NT2/D1 (cell line): ENCODE measurements around the gene AGPAT3.

Source experiments
- DNase-seq: peaks from one replicate; pipeline ENCODE4 v3.0.0-alpha.2; 2011; ENCODE audit warnings: low read depth, low spot score
- H3K27me3 ChIP-seq: 2 replicates; pipeline ENCODE4 v1.6.0; 2011; ENCODE audit warnings: mild to moderate bottlenecking; ENCODE audit not compliant: insufficient read length, insufficient read depth
- H3K36me3 ChIP-seq: 2 replicates; pipeline ENCODE4 v1.6.1; 2011; ENCODE audit warnings: mild to moderate bottlenecking, low read length, mixed read lengths; ENCODE audit not compliant: insufficient read depth, insufficient read length
- H3K4me1 ChIP-seq: 2 replicates; pipeline ENCODE4 v1.5.1; 2011; ENCODE audit not compliant: insufficient read depth, insufficient read length
- H3K4me3 ChIP-seq: 2 replicates; pipeline ENCODE4 v1.5.1; 2011; ENCODE audit warnings: low read depth; ENCODE audit not compliant: insufficient read length
- H3K9ac ChIP-seq: 2 replicates; pipeline ENCODE4 v1.6.0; 2011; ENCODE audit warnings: low read depth; ENCODE audit not compliant: insufficient read length
- H3K9me3 ChIP-seq: 2 replicates; pipeline ENCODE4 v1.5.1; 2011; ENCODE audit warnings: mild to moderate bottlenecking, low read length; ENCODE audit not compliant: insufficient read depth
- SUZ12 ChIP-seq: IDR thresholded peaks from 2 replicates; pipeline ENCODE4 v1.6.1; 2011; ENCODE audit not compliant: insufficient read length, insufficient read depth; ENCODE audit errors: extremely low read depth
- YY1 ChIP-seq: IDR thresholded peaks from 2 replicates; pipeline ENCODE4 v1.6.1; 2011; ENCODE audit not compliant: insufficient read length, insufficient read depth
- ZNF274 ChIP-seq: IDR thresholded peaks from 2 replicates; pipeline ENCODE4 v1.6.1; 2011; ENCODE audit warnings: mild to moderate bottlenecking, low read depth, low read length

Gene AGPAT3

GRCh38 chr21:43881283-43881682 is 16.3 kb downstream of the AGPAT3 start:
- DNase-seq: no peak
- H3K27me3 ChIP-seq: no peaks in the 10 kb centered on the region
- H3K9ac ChIP-seq: no peak overlapping the region
- H3K36me3 ChIP-seq: peaks cover 5% of the 10 kb centered on the region
- no peaks in the 10 kb centered on the region for H3K9me3 ChIP-seq
- TF ChIP-seq SUZ12 (no peak), YY1 (no peak), ZNF274 (no peak)
- H3K4me3 ChIP-seq: no peak overlapping the region
- peaks cover 19% of the 10 kb centered on the region for H3K4me1 ChIP-seq

DNA sequence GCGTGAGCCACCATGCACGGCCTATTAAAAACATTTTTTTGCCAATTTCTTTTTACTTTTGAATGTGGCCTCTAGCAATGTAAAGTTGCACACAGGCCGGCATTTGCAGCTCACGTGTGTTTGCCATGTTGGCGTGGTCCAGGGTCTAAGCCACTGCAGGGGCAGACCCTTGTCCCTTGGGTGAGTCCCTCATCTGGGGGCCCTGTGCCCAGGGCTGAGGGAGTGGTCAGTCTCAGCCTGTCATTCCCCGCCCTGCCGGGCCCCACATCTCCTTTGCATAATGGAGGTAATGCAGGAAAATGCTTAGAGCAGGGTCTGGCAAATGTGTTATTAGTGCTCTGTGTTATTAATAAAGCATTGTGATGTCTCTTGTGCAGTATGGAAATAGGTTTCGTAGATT is 16.9 kb downstream of the AGPAT3 start:
- TF ChIP-seq YY1: no peak
- no peak for TF ChIP-seq ZNF274
- TF ChIP-seq SUZ12: no peak
- peaks cover 5% of the 10 kb centered on the region for H3K36me3 ChIP-seq
- no peak overlapping the region for H3K4me3 ChIP-seq
- no peaks in the 10 kb centered on the region for H3K9me3 ChIP-seq
- H3K4me1 ChIP-seq: peaks cover 19% of the 10 kb centered on the region
- H3K9ac ChIP-seq: no peak overlapping the region
- DNase-seq: no peak
- no peaks in the 10 kb centered on the region for H3K27me3 ChIP-seq

DNA sequence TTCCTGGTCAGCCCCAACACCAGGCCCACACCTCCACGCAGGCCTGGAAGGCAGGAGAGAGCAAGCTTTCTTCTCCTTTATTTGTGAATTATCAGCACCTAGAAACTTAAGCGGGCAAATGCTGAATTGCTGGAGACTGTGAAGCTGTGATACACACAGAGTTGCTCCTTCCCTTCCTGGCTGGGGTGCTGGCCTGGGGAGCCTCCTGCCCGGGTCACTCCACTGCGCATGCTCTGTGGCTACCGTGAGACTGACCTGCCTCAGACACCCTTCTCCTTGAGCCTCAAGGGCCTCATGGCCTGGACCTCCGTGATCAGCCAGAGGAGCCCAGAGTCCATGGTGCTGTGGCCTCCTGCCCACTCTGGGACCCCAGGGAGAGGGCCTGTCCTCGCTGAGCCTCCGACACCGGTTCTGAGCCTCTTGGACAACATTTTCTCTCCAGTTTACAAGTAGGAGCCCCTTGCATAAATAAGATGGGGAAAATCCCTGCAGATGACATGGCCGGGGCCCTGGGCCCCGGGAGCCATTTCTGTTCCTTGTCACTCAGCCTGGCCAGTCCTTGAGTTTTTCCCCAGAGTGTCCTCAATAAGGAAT is 18.0 kb downstream of the AGPAT3 start:
- Histone ChIP-seq H3K27me3 (no peaks in the 10 kb centered on the region), H3K4me3 (no peak overlapping the region), H3K9me3 (no peaks in the 10 kb centered on the region), H3K36me3 (peaks cover 3% of the 10 kb centered on the region), H3K4me1 (peaks cover 19% of the 10 kb centered on the region), H3K9ac (peak overlapping the region; percentile 0)
- TF ChIP-seq YY1: no peak
- TF ChIP-seq SUZ12: no peak
- no peak for TF ChIP-seq ZNF274
- no peak for DNase-seq

DNA sequence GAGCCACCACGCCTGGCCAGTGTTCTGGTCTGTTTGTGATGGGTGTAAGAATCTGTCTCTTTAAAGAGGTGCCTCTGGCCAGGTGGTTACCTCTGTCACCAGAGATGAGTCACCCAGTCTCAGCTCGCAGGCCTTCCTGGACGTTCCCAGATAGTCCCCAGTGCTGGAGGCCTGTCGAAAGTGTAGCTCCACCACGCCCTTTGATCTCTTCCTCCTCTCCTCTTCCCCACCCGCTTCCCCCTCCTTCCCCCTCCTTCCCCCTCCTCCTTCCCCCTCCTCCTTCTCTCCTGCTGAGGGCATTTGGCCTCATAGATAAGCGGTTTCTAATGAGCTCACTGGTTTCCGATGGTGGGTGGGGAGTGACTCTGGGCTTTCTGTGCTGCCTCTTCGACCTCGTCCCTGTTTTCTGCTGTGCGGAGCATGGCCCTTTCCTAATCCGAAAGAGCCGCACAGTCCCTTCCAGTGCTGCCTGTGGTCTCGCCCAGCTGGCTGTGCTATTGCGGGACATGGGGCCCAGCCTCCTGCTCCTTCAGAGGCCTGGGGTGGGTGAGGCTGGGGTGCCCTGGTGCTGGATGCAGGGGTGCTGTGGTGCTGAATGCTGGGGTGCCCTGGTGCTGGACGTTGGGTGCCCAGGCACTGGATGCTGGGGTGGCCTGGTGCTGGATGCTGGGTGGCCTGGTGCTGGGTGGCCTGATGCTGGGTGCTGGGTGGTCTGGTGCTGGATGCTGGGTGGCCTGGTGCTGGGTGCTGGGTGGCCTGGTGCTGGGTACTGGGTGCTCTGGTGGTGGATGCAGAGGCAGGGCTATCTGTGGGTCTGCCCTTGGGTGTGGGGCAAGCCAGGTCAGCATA is 19.2 kb downstream of the AGPAT3 start:
- H3K9me3 ChIP-seq: no peaks in the 10 kb centered on the region
- TF ChIP-seq ZNF274: no peak
- no peak for TF ChIP-seq SUZ12
- TF ChIP-seq YY1: no peak

GRCh38 chr21:43884861-43885417 is 19.9 kb downstream of the AGPAT3 start:
- Histone ChIP-seq H3K36me3 (no peaks in the 10 kb centered on the region), H3K4me1 (peaks cover 20% of the 10 kb centered on the region), H3K9me3 (no peaks in the 10 kb centered on the region), H3K9ac (peak overlapping the region; percentile 58), H3K4me3 (no peak overlapping the region), H3K27me3 (no peaks in the 10 kb centered on the region)
- TF ChIP-seq ZNF274: no peak
- TF ChIP-seq YY1: no peak
- TF ChIP-seq SUZ12: no peak
- no peak for DNase-seq

More for the DNA sequence above, 19.2 kb downstream of the AGPAT3 start:
- no peaks in the 10 kb centered on the region for H3K27me3 ChIP-seq
- peak; percentile 20 for DNase-seq
- no peak overlapping the region for H3K4me3 ChIP-seq
- no peaks in the 10 kb centered on the region for H3K36me3 ChIP-seq
- H3K9ac ChIP-seq: peak overlapping the region; percentile 58
- H3K4me1 ChIP-seq: peaks cover 19% of the 10 kb centered on the region

- no peaks in the 10 kb centered on the region for H3K27me3 ChIP-seq
- no peak for TF ChIP-seq SUZ12
- TF ChIP-seq ZNF274: no peak
- TF ChIP-seq YY1: no peak
- peaks cover 18% of the 10 kb centered on the region for H3K4me1 ChIP-seq
- no peak overlapping the region for H3K4me3 ChIP-seq
- no peaks in the 10 kb centered on the region for H3K9me3 ChIP-seq
- DNase-seq: no peak
- H3K36me3 ChIP-seq: no peaks in the 10 kb centered on the region
- no peak overlapping the region for H3K9ac ChIP-seq
Measured at GRCh38 chr21:43885721-43886120, 20.7 kb downstream of the AGPAT3 start.

DNA sequence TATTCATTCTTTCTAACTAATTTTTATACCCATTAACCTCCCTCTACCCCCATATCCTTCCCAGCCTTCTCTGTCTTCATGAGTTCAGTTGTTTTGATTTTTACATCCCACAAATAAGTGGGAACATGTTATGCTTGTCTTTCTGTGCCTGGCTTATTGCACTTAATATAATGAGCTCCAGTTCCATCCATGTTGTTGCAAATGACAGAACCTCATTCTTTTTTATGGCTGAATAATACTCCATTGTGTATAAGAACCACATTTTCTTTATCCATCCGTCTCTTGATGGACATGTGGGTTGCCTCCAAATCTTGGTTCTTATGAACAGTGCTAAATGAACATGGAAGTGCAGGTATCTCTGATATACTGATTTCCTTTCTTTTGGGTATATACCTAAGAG is 21.5 kb downstream of the AGPAT3 start:
- Histone ChIP-seq H3K4me1 (peaks cover 18% of the 10 kb centered on the region), H3K4me3 (no peak overlapping the region), H3K9me3 (no peaks in the 10 kb centered on the region), H3K9ac (no peak overlapping the region), H3K36me3 (no peaks in the 10 kb centered on the region), H3K27me3 (no peaks in the 10 kb centered on the region)
- TF ChIP-seq YY1: no peak
- TF ChIP-seq ZNF274: no peak
- DNase-seq: no peak
